Measurements from ENCODE around the gene NECAP2.
"Not testable (repeated sequence)": the region's sequence is repeated elsewhere in the genome, so short reads cannot be mapped to it uniquely, and the experiment has no call there.

Gene NECAP2

DNA sequence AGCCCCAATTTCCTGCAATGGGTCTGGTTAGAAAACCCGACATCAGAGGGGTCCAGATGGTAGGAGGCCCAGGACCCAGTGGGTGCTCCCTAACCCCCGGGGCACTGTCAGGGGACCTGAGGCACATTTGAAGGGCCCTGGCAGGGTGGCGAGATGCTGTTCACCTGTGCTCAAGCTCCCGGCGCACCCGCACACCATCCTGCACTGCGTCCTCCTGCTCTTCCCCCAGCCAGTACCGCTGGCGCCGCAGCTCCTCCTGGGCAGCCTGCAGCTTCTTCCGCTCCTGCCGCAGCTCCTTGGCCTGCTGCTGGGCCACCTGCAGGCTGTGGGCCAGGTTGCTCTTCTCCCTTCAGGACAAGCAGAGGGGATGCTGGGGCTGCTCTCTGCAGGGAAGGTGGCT is 37.6 kb downstream of the NECAP2 start:
- Histone ChIP-seq H3K4me3 (replicated peaks; ENCODE audit: low read depth, low read length) (no peak overlapping the region), H3K27me3 (replicated peaks; ENCODE audit: control insufficient read depth, insufficient read depth, low read length) (no peaks in the 10 kb centered on the region), H3K36me3 (ENCODE audit: control insufficient read depth, insufficient read depth, low read length) (peaks cover 3% of the 10 kb centered on the region; the same call in 1 of the 2 replicates)
- TF ChIP-seq, protein P1, sequence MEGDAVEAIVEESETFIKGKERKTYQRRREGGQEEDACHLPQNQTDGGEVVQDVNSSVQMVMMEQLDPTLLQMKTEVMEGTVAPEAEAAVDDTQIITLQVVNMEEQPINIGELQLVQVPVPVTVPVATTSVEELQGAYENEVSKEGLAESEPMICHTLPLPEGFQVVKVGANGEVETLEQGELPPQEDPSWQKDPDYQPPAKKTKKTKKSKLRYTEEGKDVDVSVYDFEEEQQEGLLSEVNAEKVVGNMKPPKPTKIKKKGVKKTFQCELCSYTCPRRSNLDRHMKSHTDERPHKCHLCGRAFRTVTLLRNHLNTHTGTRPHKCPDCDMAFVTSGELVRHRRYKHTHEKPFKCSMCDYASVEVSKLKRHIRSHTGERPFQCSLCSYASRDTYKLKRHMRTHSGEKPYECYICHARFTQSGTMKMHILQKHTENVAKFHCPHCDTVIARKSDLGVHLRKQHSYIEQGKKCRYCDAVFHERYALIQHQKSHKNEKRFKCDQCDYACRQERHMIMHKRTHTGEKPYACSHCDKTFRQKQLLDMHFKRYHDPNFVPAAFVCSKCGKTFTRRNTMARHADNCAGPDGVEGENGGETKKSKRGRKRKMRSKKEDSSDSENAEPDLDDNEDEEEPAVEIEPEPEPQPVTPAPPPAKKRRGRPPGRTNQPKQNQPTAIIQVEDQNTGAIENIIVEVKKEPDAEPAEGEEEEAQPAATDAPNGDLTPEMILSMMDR (IDR thresholded peaks at IDR 0.05; ENCODE audit: insufficient read depth, low read length, poor library complexity, severe bottlenecking) = no peak
- no peak for DNase-seq (ENCODE audit: extremely low read depth, insufficient read length)

DNA sequence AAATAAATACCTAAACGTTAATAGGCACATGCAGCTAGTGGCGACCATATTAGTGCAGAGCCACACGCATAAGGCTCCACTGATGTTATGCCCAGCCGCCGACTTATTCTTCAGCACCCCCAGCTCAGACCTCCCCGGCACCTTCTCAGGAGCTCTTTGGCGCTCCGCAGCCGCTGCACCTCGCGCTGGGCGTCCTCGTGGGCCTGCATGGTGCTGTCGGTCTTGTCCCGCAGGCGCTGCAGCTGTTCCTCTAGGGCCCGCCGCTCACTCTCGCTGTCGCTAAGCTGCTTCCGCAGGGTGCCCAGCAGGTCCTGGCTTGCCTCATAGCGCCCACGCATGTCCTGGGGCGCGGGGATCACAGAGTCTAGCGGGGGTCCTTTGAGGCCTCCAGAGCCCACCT is 42.6 kb downstream of the NECAP2 start:
- H3K36me3 ChIP-seq (ENCODE audit: control insufficient read depth, insufficient read depth, low read length); DNase-seq (ENCODE audit: extremely low read depth, insufficient read length); H3K27me3 ChIP-seq (replicated peaks; ENCODE audit: control insufficient read depth, insufficient read depth, low read length); H3K4me3 ChIP-seq (replicated peaks; ENCODE audit: low read depth, low read length): not testable (repeated sequence)

DNA sequence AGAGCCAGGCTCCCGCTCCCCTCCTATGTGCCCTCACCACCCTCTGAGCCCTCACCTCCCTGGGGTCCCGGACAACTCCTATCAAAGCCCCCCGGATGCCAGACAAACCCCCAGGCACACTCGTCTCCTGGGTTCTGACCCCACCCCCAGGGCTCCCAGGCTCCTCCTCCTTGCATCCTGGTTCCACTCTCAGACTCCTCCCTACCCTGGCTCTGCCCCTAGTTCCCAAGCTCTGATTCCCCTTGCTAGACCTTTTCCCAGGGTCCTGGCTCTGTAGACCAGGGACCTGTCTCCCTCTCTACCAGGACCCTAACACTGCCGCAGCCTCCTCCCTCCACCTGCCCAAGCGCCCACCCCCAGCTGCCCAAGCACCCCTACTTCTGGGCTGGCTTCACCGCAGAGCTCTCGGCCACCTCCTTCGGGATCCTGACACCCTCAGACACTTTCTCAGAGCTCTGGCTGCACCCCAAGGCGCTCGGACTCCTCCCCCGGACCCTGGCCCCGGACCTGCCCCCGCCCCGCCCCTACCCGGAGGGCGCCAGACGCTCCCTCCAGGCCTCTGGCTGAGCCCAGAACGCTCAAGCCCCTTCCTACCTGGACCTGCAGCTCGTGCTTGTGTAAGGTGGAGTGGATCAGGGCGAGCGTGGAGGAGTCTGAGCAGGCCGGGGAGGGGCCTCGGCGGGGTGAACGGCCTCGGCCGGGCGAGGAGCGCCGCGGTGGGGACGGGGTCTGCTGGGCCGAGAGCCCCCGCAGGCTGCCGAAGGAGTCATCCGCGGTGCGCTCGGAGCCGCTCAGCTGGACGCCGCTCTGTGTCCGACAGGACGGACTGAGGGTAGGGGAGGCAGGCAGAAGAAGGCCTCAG is 43.3 kb downstream of the NECAP2 start:
- not testable (repeated sequence) for DNase-seq (ENCODE audit: extremely low read depth, insufficient read length); H3K36me3 ChIP-seq (ENCODE audit: control insufficient read depth, insufficient read depth, low read length); H3K4me3 ChIP-seq (replicated peaks; ENCODE audit: low read depth, low read length); H3K27me3 ChIP-seq (replicated peaks; ENCODE audit: control insufficient read depth, insufficient read depth, low read length)

DNA sequence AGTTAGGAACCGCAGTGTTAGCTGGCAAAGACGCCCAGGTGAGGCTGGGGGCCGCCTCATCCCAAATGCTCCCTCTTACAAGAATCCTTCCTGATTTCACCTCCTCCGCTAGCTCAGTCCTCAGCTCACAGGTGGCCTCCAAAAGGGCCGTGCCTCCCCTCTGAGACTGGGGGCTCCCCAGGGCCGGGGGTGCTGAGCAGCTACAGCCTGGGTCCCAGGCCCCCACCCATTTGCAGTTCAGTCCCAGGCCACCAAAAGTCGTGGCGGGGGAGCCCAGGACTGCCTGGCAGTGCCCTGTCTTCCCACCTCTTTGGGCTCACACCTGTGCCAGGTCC is 43.9 kb downstream of the NECAP2 start:
- TF ChIP-seq, protein P1 (IDR thresholded peaks at IDR 0.05; ENCODE audit: insufficient read depth, low read length, poor library complexity, severe bottlenecking) = no peak
- no peak for DNase-seq (ENCODE audit: extremely low read depth, insufficient read length)
- no peak overlapping the region for H3K4me3 ChIP-seq (replicated peaks; ENCODE audit: low read depth, low read length)
- no peaks in the 10 kb centered on the region for H3K27me3 ChIP-seq (replicated peaks; ENCODE audit: control insufficient read depth, insufficient read depth, low read length)
- H3K36me3 ChIP-seq (ENCODE audit: control insufficient read depth, insufficient read depth, low read length) = no peaks in the 10 kb centered on the region; the same call in 1 of the 2 replicates

DNA sequence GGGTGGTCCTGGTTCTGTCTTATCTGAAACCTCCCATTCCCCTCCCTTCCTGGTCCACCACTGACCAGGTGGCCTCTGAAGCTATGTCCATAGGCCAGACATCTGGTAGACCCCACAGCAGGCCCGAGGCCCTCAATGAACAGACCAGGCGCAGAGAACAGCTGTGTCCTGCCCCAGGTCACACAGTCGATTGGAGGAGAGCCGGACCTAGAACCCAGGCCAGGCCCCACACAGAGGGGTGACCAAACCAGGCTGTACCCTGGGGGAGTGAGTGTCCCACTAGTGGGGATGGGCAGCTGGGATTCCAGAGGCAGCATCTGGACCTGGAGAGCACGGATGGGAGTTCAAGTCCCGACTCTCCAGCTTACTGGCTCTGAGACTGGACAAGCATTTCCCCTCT is 44.4 kb downstream of the NECAP2 start:
- no peak for DNase-seq (ENCODE audit: extremely low read depth, insufficient read length)
- no peaks in the 10 kb centered on the region for H3K27me3 ChIP-seq (replicated peaks; ENCODE audit: control insufficient read depth, insufficient read depth, low read length)
- H3K36me3 ChIP-seq (ENCODE audit: control insufficient read depth, insufficient read depth, low read length) = no peaks in the 10 kb centered on the region; the same call in 1 of the 2 replicates
- no peak overlapping the region for H3K4me3 ChIP-seq (replicated peaks; ENCODE audit: low read depth, low read length)
- TF ChIP-seq, protein P1 (IDR thresholded peaks at IDR 0.05; ENCODE audit: insufficient read depth, low read length, poor library complexity, severe bottlenecking) = no peak

DNA sequence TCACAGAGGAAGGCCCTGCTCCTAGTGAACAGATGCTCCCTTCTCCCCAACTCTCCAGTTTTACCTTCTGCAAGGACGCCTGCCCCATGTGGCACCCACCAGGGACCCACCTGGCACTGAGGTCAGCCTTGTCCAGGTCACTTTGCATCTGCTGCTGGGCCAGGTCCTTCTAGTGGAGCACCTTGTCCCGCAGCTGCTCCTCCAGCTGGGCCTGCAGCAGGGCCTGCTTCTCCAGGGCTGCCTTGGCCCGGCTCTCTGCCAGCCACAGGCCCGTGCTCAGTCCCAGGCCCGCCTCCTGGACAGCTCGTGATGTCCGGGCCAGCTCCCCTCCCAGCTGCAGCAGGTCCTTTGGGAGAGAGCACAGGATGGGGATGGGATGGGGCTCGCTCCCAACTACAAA is 45.8 kb downstream of the NECAP2 start:
- H3K27me3 ChIP-seq (replicated peaks; ENCODE audit: control insufficient read depth, insufficient read depth, low read length); H3K36me3 ChIP-seq (ENCODE audit: control insufficient read depth, insufficient read depth, low read length); DNase-seq (ENCODE audit: extremely low read depth, insufficient read length); H3K4me3 ChIP-seq (replicated peaks; ENCODE audit: low read depth, low read length): not testable (repeated sequence)

DNA sequence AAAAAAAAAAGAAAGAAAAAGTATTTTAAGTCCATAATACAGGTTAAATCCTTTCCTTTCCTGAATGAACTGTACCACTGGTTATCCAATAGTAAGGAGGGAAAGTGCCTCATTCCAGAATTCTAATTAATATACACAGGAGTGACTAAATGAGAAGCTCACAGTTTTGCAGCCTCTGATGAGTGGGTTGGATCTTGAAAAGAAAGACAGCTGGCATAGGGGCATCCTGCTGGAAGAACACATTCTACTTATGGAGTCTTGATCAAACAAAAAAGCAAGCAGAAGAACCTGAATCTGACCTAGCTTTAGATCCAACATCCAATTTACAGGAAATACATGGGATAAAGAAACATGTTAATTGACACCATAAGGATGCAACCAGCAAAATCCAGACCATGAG is 46.5 kb downstream of the NECAP2 start:
- not testable (repeated sequence) for DNase-seq (ENCODE audit: extremely low read depth, insufficient read length); H3K36me3 ChIP-seq (ENCODE audit: control insufficient read depth, insufficient read depth, low read length); H3K27me3 ChIP-seq (replicated peaks; ENCODE audit: control insufficient read depth, insufficient read depth, low read length); H3K4me3 ChIP-seq (replicated peaks; ENCODE audit: low read depth, low read length)

DNA sequence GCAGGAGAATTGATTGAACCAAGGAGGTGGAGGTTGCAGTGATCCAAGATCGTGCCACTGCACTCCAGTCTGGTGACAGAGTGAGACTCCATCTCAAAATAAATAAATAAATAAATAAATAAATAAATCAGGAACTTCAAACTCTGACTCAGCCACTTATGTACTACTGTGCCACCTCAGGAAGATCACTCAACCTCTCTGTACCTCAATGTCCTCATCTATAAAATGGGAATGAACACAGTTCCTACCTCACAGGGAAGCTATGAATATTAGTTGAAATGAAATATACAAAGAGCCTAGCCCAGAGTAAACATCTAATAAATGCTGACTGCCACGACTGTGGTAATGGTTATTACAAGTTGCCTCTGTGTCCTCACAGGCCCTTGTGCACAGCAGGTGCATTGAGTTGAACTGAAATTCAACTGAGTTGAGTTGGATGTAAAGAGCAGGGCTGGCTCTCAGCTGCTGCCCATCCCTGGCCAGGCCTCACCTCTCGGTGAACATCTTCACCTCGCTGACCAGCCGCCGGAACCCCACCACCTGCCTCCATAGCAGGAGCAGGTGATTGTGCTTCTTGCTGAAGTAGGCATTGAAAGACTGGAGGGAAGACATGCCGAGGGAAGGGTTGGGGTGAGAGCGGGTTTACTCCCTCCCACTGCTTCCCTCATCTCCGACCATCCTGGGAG is 48.8 kb downstream of the NECAP2 start:
- not testable (repeated sequence) for H3K27me3 ChIP-seq (replicated peaks; ENCODE audit: control insufficient read depth, insufficient read depth, low read length)

More for the DNA sequence above, 48.8 kb downstream of the NECAP2 start:
- not testable (repeated sequence) for H3K4me3 ChIP-seq (replicated peaks; ENCODE audit: low read depth, low read length); DNase-seq (ENCODE audit: extremely low read depth, insufficient read length); H3K36me3 ChIP-seq (ENCODE audit: control insufficient read depth, insufficient read depth, low read length)
